Suppressor macrophage (primary cell): Measurements from ENCODE around the gene ELOA.
"Not testable (repeated sequence)": the region's sequence is repeated elsewhere in the genome, so short reads cannot be mapped to it uniquely, and the experiment has no call there.

ENCODE experiments used
- DNase-seq, 4 experiments: peaks; one replicate each; pipeline ENCODE4 v3.0.0-alpha.2; 2020 to 2022

ELOA gene

DNA sequence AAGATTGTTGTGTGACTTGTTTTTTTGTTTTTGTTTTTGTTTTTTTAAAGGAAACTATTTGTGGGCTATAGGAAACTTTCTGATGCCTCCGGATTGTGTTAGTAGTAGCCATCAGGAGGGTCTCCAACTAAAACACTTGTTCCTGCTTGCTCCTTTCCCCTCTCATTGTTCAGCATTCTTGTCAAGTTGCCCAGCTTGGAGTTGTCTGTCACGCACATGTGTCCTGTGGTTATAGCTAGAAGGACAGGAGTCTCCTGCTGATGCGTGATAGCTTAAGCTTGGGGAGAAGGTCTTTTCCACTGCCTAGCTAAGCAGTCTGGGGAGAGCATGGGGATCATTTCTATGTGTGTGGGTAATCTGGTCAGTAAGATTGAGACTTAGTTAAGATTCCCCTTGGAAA, 44.4 kb downstream of the ELOA start:
- DNase-seq, result no peak

DNA sequence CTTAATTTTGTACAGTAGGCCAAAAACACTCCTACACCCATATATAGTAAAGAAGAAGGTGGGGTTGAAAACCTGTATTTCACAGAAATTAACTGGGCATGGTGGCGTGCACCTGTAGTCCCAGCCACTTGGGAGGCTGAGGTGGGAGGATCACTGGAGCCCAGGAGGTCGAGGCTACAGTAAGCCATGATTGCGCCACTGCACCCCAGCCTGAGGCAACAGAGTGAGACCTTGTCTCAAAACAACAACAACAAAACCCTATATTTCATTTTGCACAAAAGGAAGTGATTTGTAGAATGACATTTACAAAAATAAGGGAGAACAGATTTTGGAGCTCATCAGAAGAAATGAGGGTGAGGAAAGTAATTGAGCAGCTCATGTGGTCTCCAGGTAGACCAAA, 45.4 kb downstream of the ELOA start:
- no peak for DNase-seq

DNA sequence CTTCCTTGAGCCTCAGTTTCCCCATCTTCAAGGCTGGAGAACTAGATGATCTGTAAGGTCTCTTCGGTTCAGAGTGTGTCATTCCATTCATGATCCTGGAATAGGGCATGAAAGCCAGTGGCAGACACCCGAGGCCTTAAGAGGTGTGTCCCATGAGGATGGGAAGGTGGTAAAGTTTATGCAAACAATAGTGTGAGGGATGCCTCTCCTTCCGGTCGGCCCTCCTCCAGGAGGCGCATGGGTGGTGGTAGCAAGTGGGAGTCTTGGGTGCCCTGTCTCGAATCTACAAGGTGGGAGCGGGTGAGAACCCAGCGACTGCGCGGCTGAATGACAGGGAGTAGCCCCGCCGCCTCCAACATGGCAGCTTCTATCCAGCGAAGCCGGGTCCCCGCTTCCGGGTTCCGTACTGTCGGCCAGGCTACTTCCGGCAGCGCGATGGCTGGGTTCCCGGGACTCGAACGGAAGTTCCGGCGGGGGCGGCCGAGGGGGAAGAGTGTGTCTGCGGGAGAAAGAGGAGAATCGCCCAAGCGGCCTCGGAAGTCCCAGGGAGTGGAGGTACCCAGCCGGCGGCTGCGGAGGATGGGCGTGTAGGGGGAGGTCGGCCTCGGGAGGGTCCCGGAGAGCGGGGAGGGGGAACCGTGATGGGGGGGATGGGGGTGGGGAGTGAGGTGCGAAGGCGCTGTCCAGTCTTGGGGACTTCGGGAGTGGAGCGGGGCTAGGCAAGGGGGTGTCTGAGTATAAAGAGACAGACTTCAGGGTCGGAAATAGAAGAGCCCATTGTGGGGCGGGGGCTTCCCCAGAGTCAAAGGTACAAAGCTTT, 47.6 kb downstream of the ELOA start, which contains the start of gene LYPLA2:
TSS of gene LYPLA2 (plus strand) at position 450 of the 820 bp plus-strand sequence. CDS start 1,538 bp downstream, outside the sequence.
- DNase-seq, result peak; percentile 96 to 98 (median 97)

DNA sequence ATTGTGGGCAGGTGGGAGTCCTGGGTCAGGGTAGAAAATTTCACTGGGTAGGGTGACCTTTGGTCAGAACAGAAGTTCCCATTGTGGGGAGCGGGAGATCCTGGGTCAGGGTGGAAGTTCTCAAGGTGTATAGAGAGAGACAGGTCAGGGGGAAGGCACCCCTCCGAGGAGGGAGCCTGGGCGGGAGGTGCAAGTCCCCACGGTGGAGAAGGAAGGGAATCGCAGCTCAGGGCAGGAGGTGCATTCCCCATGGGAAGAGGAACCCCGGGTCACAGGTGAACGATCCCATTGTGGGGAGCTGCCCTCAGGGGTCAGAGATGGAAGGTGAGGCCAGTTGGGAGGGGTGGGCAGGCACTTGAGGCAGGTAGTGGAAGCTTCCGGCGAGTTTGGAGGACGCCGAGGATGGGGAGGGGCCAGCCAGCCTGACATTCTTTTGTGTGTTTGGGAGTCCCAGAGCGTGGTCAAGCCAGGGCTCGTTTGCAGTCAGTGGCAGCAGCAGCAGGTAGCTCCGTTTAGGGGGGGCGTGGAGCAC, 48.3 kb downstream of the ELOA start:
- peak in 1 of 4 experiments; percentile 39 for DNase-seq

DNA sequence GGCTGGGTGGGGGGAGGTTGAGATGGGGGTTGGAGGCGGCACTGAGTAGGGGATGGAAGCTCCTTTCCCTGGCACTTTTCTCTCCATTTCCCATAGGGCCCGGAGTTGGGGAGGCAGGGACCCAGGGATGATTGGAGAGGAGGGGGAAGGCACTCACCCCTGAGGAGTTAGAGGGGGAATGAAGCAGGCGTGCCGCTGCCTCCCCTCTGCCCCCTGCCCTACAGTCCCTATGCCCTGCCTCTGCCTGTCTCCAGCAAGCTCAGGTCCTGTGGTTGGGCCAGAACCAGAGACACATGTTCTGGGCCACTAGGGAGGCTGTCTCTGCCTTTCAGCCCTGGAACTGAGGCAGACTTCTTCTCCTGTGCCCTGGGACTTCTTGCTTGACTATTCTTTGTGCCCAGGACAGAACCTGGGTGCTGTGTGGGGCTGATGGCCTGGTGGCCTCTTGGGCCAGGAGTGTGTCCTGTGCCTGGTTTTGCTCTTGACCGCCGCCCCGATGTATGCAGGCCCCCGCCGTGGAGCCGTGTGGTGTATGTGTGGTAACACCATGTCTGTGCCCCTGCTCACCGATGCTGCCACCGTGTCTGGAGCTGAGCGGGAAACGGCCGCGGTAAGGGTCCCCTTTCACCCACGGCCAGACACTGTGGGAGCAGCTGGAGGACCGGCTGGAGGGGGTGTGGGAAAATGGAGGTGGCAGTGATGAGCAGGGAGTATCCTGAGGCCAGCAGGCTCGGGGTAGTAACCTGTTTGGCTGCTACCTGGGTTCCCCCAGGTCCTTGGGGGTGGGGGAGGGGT, 49.1 kb downstream of the ELOA start:
- no peak for DNase-seq

DNA sequence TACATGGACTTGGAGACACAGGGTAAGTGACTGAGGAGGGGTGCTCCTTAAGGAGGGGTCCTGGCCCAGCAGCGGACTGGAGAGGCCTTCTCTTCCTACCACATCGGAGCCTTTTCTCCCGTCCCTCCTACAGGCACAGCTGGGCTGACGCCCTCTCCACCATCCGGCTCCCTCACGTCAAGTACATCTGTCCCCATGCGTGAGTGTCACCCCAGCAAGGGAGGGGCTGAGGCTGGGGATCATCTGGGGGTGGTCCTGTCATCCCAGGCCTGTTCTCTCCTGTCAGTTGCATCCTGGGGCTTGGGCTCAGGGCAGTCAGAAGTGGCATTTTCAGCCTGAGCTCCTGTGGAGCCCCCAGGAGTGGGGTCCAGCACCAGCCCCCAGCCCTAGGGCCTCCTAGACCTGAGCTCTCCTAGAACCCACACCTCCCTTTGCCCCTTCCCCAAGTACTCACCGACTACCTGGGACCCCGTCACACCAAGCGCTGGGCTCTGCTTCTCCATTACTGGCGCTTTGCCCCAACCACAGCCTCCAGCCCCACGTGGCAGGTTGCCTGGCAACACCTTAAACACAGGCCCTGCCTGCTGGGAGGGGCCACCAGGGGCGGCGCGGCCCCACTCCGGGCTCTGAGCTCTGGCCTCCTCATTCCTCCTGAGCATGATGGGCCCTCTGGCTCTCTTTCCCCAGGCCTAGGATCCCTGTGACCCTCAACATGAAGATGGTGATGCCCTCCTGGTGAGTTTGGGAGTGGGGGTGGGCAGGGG, 49.9 kb downstream of the ELOA start:
- DNase-seq, result peak in 3 of 4 experiments; percentile 28 to 52 (median 39)

DNA sequence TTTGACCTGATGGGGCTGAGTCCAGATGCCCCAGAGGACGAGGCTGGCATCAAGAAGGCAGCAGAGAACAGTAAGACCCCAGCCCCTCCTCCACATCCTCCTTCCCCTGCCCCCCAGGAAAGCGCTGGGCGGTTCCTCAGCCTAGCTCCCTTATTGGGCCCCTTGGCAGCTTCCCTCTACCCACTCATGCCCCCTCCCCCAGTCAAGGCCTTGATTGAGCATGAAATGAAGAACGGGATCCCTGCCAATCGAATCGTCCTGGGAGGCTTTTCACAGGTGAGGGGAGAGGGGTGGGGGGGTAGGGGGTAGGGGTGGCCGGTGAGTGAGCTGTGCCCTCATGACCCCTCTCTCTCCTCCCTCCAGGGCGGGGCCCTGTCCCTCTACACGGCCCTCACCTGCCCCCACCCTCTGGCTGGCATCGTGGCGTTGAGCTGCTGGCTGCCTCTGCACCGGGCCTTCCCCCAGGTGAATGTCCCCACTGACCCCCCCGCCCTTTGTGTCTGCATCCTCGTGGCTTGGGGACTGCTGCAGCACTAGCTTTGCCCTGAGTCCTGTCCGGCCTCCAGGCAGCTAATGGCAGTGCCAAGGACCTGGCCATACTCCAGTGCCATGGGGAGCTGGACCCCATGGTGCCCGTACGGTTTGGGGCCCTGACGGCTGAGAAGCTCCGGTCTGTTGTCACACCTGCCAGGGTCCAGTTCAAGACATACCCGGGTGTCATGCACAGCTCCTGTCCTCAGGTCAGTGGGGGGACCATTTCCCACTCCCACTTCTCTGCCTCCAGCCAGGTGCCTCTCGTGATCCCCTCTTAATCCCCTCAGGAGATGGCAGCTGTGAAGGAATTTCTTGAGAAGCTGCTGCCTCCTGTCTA, 50.8 kb downstream of the ELOA start:
- no peak for DNase-seq

DNA sequence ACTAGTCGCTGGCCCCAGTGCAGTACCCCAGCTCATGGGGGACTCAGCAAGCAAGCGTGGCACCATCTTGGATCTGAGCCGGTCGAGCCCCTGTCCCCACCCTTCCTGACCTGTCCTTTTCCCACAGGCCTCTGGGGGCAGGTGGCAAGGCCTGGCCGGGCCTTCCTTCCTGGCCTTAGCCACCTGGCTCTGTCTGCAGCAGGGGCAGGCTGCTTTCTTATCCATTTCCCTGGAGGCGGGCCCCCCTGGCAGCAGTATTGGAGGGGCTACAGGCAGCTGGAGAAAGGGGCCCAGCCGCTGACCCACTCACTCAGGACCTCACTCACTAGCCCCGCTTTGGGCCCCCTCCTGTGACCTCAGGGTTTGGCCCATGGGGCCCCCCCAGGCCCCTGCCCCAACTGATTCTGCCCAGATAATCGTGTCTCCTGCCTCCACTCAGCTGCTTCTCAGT, 51.5 kb downstream of the ELOA start:
- not testable (repeated sequence) for DNase-seq

DNA sequence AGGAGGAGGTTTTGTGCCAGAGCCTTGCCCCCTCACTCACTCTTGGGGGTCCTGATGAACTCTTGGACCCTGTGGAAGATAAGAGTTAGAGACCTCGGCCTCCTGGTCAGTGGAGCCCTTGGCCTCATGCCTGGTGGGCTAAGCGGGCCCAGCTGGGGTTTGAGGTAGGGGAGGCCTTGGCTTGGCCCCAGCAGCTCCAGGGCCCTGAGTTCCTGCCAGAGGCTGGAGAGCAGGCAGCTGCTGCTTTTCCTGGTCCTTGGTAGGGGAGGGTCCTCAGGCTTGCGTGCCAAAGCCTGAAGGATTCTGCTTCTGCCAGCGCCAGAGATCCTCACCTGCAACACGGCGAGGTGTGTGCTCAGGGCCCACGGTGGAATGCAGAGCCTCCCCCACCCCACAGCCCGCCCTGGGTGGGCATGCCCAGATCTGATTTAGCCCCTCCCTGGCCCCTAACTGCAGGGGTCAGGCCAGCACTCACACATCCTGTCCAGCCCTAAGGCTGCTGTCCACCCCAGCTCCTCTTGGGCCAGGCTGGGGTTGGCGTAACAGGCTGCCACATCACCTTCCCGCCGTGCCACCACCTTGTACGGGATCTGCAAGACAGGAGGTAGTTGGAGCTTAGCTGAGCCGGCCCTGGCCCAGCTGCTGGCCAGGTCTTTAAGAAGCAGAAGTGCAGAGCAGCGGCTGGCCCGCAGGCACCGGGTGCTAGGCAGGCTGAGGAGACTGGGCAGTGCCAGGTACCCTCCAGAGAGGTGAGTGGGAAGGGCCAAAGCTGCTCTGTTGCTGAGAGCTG, 52.6 kb downstream of the ELOA start:
- DNase-seq, result no peak

DNA sequence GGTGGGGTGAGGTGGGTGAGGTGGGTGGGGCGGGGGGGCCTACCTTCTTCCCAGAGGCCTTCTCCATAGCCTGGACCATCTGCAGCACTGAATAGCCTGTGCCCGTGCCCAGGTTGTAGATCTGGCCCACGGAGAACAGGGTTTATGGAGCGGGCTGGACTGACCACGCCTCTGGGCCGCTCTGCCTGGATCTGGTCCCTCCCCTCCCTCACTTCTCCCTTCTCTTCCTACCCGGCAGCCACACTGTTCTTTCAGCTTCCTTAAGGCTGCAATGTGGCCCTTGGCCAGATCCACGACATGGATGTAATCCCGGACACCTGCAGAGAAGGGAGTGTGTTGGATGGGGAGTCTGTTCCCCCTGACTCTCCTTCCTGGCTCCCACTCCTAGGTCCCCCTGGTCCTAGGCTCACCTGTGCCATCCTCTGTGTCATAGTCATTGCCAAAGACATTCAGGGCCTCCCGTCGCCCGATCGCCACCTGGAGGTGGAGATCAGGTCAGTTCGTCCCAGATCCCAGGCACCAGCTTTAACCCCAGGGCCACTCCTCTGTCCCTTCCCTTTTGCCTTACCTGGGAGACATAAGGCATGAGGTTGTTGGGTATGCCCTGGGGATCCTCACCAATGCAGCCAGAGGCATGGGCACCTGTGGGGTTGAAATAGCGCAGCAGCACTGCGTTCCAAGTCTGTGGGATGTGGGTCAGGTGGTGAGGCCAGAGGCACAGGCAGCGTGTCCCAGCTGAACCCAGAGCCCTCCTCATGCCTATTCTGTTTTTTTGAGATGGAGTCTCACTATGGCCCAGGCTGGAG, 53.4 kb downstream of the ELOA start:
- DNase-seq, result no peak

DNA sequence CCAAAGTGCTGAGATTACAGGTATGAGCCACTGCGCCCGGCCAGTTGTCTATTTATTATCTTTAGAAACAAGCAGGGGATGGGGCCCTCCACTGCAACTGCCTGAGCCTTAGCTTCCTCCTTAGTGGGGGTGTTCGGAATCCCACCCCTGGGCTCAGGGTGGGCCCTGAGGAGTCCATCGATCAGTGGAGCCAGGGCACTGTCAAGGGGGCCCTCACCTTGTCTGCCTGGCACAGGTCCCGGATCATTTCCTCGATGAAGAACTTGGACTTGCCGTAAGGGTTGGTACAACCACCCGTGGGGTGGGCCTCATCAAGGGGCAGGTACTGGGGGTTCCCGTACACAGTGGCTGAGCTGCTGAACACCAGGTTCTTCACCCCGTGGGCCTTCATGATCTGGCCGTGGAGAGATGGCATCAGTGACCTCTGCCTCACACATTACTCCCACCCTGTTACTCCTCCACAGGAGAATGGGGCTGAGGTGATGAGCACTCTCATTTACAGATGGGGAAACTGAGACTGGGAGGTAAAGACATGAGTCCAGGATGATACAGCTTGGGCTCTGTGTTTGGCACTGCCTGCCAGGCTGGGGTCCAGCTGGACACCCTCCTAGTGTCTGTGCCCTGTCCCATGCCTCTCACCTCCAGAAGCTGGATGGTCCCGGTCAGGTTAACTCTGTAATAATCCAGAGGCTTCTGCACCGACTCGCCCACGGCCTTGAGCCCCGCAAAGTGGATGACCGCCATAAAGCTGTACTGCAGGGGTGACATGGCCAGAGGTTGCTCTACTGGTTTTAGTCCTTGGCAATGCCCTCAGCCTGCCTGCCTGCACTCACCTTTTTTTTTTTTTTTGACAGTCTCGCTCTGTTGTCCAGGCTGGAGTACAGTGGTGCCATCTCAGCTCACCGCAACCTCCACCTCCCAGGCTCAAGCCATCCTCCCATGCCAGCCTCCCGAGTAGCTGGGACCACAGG, 54.5 kb downstream of the ELOA start:
- no peak for DNase-seq

DNA sequence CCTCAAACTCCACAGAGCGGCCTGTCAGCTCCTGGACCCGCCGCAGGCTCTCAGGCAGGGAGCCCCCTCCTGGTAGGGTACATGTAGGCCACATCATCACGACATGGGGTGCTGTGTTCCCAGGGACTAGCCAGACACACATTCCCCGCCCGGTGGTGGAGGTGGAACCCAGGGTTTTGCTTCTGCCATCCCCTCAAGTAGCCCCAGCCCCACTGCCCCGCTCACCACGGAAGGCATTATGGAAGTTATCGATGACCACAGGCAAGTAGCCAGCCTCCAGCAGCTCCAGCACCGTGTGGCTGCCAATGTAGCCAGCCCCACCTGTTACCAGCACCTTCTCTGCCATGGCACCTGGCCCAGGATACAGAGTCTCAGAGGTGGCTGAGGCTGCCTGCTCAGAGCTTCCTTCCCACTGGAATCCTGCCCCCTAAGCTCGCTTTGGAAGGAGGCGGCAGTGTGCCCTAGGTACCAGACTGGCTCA, 55.4 kb downstream of the ELOA start:
- DNase-seq, result peak in 2 of 4 experiments; percentile 29 to 44

DNA sequence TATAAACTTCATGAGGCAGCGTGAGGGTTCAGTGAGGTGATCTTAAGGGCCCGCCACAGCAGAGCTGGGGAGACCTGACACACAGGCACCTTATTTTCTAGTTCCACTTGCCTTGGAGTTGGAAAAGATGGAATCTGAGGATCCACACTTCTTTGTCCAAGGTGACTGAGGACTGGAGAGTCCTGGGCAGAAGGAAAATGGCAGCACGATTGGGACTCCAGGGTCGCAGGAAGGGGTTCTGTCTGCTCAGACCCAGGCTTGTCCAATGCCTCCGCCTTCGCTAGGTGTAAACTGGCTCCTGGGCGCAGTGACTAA, 55.9 kb downstream of the ELOA start:
- DNase-seq, result no peak

DNA sequence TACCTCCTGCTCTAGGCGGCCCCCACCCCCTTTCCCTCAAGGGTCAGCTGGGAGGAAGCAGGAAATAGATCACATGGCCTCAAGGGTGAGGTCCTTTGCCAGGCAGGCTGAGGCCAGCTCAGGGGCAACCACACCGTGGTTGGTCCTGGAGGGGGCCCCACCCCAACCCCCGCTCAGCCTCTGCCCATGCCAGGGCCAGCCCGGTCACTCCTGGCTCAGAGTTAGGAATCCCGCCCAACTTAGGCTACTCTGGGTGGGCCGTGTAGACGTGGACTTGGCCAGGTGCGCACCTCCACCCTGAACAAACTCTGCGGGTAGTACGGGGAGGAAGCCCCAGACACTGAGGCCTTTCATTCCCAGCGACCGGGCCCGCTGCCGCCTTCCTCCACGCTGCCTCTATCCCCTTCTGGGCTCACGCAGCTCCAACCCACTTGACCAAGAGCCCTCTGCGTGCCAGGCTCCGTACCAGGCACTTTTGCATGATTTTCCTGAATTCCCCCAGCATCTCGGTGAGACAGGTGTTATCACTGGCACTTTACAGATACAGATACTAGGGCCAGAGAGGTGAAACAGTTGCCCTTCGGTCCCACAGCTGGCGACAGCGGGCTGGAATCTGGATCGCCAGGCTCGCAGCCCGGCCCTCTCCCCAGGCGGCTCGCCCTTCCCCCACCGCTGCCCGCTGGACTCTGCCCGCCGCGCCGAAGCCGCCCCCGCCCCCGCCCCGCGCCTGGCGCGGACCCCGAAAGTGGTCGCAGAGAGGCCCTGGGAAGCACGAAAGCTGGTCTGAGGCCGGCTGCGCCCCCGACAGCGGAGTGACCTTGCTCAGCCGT, 56.5 kb downstream of the ELOA start:
- peak in 3 of 4 experiments; percentile 61 to 72 (median 70) for DNase-seq

DNA sequence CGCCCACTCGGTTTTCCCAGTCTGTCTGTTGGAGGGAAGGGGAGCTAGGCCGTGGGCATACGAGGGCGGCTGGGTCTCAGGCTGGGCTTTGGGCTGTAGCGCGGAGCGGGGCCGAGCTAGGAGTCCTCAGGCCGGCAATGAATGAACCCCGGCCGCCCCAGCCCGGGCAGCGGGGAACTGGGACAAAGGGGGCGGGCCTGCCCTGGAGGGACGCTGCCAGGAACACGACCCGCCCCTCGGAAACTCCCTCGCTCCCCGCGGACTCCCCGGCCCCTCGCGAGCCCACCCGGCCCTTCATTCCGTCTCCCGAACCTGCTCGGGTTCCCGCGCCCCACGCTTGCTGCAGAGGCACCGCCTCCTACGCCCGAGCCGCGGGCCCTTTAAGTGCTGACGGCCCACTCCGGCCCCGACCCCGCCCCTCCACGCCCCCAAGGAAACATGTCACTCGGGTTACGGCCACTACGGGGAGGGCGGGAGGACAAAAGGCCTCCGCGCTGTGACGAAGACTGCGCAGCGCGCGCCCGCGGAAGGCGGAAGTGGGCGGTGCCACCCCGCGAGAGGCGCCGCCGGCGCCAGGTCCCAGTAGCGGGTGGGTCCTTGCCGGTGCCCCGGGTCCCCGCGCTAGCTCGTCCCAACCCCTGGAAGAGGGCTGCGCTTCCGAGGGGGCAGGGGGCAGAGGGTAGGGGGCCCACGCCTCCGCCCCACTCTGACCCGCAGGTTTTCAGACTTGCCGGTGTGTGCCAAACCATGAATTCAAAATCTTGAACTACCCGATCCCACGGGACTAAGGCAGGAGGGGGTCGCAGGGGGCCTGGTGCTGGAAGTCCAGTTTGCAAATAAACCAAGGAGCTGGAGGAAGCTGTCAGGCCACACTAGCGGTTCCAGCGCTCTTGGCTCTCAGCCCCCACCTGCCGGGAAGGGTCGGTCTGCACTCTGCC, 57.4 kb downstream of the ELOA start, which contains the start of gene GALE:
TSS of gene GALE (minus strand) at position 355 of the 938 bp plus-strand sequence. CDS start 1,747 bp downstream, outside the sequence.
- peak; percentile 96 to 98 (median 97) for DNase-seq

DNA sequence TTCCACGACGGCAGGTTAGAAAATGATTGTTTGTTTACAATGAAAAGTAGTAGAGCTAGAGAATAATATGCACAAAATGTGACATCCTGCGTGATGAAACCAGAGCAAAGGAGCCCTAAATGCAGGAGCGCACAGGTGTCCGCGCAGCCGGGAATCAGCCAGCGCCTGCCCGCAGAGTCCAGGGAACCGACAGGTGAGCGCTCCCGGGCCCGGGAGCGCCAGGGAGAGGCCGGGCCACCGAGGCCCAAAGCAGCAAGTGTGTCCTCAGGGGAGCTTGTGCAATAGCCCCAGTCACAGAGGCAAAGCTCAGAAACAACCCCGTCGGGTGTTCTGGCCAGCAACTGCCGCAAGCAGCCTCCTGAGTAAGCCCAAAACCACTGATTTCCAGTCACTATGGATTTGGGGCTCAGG, 58.1 kb downstream of the ELOA start:
- peak in 3 of 4 experiments; percentile 44 to 63 (median 51) for DNase-seq
